Right lobe of liver (tissue), 4 donors: ENCODE measurements around the gene ALKBH8.

Experiments
- POLR2A ChIP-seq: fragments of 450-650 bp; IDR thresholded peaks from one replicate; pipeline ENCODE4 v1.6.1; 2017; ENCODE audit warnings: antibody characterized with exemption, mild to moderate bottlenecking
- TF ChIP-seq, protein P1 (sequence below), 4 donors: fragments of 200-600 bp in 3 of 4; fragments of 450-650 bp in 1 of 4; IDR thresholded peaks; one replicate each; pipeline versions ENCODE4 v1.5.1 to v1.8.0; 2016 to 2022; ENCODE audit warnings: antibody characterized with exemption in 4 of 4, mild to moderate bottlenecking in 2 of 4
- donor health status: DM: no; HTN: no; CAD: no.
- donor health status: DM: no; HTN: no; CAD: no.
- donor health status: DM: no; HTN: yes; CAD: no.

DNA sequence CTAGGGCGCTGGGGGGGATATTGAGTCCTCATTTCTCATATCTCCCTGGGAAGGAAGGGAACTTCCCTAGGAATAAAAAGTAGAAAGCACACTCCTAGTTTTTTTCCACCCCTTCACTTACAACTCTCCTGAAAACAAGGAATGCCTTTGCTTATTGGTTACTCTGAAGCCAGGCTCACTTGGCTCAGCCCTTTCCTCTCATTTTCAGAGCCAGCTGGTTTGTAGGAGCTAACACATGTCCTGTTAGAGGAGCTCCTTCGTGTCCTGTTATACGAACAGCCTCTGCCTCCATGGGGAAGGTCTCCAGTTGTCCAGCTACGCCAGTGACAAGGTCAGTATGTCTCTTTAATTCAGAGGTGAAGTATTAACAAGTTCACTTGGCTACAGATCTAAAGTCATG lies 17.6 kb downstream of the ALKBH8 start:
- no peak for TF ChIP-seq POLR2A
- TF ChIP-seq, protein P1, sequence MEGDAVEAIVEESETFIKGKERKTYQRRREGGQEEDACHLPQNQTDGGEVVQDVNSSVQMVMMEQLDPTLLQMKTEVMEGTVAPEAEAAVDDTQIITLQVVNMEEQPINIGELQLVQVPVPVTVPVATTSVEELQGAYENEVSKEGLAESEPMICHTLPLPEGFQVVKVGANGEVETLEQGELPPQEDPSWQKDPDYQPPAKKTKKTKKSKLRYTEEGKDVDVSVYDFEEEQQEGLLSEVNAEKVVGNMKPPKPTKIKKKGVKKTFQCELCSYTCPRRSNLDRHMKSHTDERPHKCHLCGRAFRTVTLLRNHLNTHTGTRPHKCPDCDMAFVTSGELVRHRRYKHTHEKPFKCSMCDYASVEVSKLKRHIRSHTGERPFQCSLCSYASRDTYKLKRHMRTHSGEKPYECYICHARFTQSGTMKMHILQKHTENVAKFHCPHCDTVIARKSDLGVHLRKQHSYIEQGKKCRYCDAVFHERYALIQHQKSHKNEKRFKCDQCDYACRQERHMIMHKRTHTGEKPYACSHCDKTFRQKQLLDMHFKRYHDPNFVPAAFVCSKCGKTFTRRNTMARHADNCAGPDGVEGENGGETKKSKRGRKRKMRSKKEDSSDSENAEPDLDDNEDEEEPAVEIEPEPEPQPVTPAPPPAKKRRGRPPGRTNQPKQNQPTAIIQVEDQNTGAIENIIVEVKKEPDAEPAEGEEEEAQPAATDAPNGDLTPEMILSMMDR (IDR thresholded peaks at IDR 0.05), result no peak
